Measurements from ENCODE around the gene VSX2. TPM values are rescaled to one million over a fixed set of nuclear protein-coding genes. Genes with fewer than 3 reads are reported as not detected.

VSX2 gene
- polyA plus RNA-seq, 1 of the 3 experiments (the other 2 are of a cell fraction), result not detected

DNA sequence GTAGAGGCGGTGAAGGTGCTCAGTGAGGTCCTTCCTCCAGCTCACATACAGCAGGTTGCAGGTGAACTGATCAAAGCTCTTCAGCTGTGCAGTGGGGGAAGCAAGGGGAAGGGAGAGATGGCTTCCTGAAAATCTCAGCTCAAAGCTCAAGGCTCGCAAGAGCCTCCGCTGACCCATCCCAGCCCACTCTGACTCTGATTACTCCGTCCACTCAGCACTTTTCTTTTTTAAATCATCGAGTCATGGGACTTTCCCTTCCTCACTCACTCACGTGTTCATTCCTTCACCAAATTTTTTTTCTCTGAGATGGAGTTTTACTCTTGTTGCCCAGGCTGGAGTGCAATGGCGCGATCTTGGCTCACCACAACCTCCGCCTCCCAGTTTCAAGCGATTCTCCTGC is 58.7 kb downstream of the VSX2 start:
- ChIA-PET CTCF (interaction anchor here (1.3 to 2.8 kb wide), 3 partner anchors 41 to 181 kb away, joined by 5 to 8 read pairs (median 7); no protein-coding TSS in a partner anchor), POLR2A (no interaction called here)
- Histone ChIP-seq H3K4me1 (ENCODE audit: control insufficient read depth in 1 of 2, insufficient read depth in 2 of 2, low read depth in 1 of 2, low read length in 1 of 2) (peaks cover 0 to 2% of the 10 kb centered on the region in 2 experiments; a peak in 1 of 4 replicates), H2AFZ (ENCODE audit: low read depth) (no peak overlapping the region), H3K4me2 (no peak overlapping the region), H4K20me1 (ENCODE audit: insufficient read depth) (no peaks in the 10 kb centered on the region), H3K9me3 (no peaks in the 10 kb centered on the region), H3K9ac (no peak overlapping the region), H3K79me2 (ENCODE audit: insufficient read depth) (peaks cover 39% of the 10 kb centered on the region), H3K27me3 (ENCODE audit: insufficient read depth) (no peaks in the 10 kb centered on the region), H3K36me3 (replicated peaks in 1 of 2; ENCODE audit: control insufficient read depth in 1 of 2, insufficient read depth in 2 of 2, low read length in 1 of 2) (peaks cover 20 to 46% of the 10 kb centered on the region in 2 experiments), H3K27ac (ENCODE audit: low read depth in 2 of 2, low read length in 1 of 2) (no peak overlapping the region), H3K9me2 (no peaks in the 10 kb centered on the region), H3F3A (replicated peaks; ENCODE audit: insufficient read depth) (peaks cover 6% of the 10 kb centered on the region), H3K4me3 (ENCODE audit: low read depth in 2 of 2, low read length in 1 of 2) (no peak overlapping the region)
- TF ChIP-seq FOXM1 (IDR thresholded peaks at IDR 0.05; ENCODE audit: low read depth) (no peak), TCF12 (IDR thresholded peaks at IDR 0.05) (no peak)
- 92% methylated on average over 10 of the region's 10 CpGs for WGBS (ENCODE audit: low lambda C conversion rate)
- DNase-seq, result no peak

DNA sequence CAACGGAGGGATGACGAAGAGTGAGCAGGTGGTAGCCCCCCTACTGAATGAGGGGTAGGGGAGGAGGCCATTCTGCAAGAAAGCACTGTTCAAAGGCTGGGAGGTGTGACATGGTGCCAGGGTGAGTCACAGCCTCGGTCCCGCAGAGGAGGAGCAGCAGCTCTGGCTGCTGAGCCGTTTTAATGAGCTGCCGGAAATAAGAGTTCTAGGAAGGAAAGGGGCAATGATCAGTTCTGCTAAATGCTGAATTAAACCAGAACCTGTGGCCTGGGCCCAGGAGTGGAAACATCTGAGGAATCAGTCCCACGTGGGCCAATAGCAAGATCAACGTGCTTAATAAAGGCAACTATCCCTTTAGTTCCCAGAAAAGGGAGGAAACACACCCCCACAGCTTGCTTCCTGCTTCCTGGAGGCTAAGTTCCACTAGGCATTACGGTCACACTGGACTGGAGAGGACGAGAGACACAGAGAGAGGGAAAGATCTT is 59.9 kb downstream of the VSX2 start:
- no peak overlapping the region for H3K4me3 ChIP-seq (ENCODE audit: low read depth in 2 of 2, low read length in 1 of 2)

More for the DNA sequence above, 59.9 kb downstream of the VSX2 start:
- TF ChIP-seq, protein P1, sequence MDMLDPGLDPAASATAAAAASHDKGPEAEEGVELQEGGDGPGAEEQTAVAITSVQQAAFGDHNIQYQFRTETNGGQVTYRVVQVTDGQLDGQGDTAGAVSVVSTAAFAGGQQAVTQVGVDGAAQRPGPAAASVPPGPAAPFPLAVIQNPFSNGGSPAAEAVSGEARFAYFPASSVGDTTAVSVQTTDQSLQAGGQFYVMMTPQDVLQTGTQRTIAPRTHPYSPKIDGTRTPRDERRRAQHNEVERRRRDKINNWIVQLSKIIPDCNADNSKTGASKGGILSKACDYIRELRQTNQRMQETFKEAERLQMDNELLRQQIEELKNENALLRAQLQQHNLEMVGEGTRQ (IDR thresholded peaks at IDR 0.05; ENCODE audit: borderline replicate concordance, low read depth, low read length), result no peak
- TF ChIP-seq TAF1 (IDR thresholded peaks at IDR 0.05; ENCODE audit: borderline replicate concordance, low read depth, low read length) (no peak), SIN3A (IDR thresholded peaks at IDR 0.05; ENCODE audit: borderline replicate concordance, low read depth, low read length) (no peak), GABPA (IDR thresholded peaks at IDR 0.05; ENCODE audit: low read depth) (no peak), SMC3 (IDR thresholded peaks at IDR 0.05; ENCODE audit: low read depth, low read length) (no peak), GATA2 (CRISPR knock-in tag; IDR thresholded peaks at IDR 0.05) (no peak), YY1 (IDR thresholded peaks at IDR 0.05; ENCODE audit: low read depth) (no peak), POLR2AphosphoS5 (IDR thresholded peaks at IDR 0.05; ENCODE audit: low read depth, low read length) (no peak), TCF12 (IDR thresholded peaks at IDR 0.05) (no peak), FOXJ3 (CRISPR knock-in tag; IDR thresholded peaks at IDR 0.05) (no peak), MXI1 (IDR thresholded peaks at IDR 0.05; ENCODE audit: low read depth, low read length) (no peak)
- TF ChIP-seq, protein P2, sequence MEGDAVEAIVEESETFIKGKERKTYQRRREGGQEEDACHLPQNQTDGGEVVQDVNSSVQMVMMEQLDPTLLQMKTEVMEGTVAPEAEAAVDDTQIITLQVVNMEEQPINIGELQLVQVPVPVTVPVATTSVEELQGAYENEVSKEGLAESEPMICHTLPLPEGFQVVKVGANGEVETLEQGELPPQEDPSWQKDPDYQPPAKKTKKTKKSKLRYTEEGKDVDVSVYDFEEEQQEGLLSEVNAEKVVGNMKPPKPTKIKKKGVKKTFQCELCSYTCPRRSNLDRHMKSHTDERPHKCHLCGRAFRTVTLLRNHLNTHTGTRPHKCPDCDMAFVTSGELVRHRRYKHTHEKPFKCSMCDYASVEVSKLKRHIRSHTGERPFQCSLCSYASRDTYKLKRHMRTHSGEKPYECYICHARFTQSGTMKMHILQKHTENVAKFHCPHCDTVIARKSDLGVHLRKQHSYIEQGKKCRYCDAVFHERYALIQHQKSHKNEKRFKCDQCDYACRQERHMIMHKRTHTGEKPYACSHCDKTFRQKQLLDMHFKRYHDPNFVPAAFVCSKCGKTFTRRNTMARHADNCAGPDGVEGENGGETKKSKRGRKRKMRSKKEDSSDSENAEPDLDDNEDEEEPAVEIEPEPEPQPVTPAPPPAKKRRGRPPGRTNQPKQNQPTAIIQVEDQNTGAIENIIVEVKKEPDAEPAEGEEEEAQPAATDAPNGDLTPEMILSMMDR (IDR thresholded peaks at IDR 0.05), result no peak
- TF ChIP-seq, protein P3, sequence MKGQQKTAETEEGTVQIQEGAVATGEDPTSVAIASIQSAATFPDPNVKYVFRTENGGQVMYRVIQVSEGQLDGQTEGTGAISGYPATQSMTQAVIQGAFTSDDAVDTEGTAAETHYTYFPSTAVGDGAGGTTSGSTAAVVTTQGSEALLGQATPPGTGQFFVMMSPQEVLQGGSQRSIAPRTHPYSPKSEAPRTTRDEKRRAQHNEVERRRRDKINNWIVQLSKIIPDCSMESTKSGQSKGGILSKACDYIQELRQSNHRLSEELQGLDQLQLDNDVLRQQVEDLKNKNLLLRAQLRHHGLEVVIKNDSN (IDR thresholded peaks at IDR 0.05; ENCODE audit: borderline replicate concordance, low read depth), result no peak
- TF ChIP-seq, protein P4, sequence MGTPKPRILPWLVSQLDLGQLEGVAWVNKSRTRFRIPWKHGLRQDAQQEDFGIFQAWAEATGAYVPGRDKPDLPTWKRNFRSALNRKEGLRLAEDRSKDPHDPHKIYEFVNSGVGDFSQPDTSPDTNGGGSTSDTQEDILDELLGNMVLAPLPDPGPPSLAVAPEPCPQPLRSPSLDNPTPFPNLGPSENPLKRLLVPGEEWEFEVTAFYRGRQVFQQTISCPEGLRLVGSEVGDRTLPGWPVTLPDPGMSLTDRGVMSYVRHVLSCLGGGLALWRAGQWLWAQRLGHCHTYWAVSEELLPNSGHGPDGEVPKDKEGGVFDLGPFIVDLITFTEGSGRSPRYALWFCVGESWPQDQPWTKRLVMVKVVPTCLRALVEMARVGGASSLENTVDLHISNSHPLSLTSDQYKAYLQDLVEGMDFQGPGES (IDR thresholded peaks at IDR 0.05; ENCODE audit: low read depth, low read length), result no peak
- TF ChIP-seq, protein P5, sequence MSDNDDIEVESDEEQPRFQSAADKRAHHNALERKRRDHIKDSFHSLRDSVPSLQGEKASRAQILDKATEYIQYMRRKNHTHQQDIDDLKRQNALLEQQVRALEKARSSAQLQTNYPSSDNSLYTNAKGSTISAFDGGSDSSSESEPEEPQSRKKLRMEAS (IDR thresholded peaks at IDR 0.05; ENCODE audit: low read depth), result no peak
- TF ChIP-seq, protein P6, sequence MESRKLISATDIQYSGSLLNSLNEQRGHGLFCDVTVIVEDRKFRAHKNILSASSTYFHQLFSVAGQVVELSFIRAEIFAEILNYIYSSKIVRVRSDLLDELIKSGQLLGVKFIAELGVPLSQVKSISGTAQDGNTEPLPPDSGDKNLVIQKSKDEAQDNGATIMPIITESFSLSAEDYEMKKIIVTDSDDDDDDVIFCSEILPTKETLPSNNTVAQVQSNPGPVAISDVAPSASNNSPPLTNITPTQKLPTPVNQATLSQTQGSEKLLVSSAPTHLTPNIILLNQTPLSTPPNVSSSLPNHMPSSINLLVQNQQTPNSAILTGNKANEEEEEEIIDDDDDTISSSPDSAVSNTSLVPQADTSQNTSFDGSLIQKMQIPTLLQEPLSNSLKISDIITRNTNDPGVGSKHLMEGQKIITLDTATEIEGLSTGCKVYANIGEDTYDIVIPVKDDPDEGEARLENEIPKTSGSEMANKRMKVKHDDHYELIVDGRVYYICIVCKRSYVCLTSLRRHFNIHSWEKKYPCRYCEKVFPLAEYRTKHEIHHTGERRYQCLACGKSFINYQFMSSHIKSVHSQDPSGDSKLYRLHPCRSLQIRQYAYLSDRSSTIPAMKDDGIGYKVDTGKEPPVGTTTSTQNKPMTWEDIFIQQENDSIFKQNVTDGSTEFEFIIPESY (IDR thresholded peaks at IDR 0.05; ENCODE audit: borderline replicate concordance, low read depth), result no peak
- H3F3A ChIP-seq (replicated peaks; ENCODE audit: insufficient read depth), result peaks cover 6% of the 10 kb centered on the region
- DNase-seq, result no peak
- H2AFZ ChIP-seq (ENCODE audit: low read depth), result no peak overlapping the region
- WGBS (ENCODE audit: low lambda C conversion rate), result 89% methylated on average over 10 of the region's 10 CpGs
- H3K9me2 ChIP-seq, result no peaks in the 10 kb centered on the region
- H3K27me3 ChIP-seq (ENCODE audit: insufficient read depth), result no peaks in the 10 kb centered on the region
- no peak overlapping the region for H3K9ac ChIP-seq
- H3K27ac ChIP-seq (ENCODE audit: low read depth in 2 of 2, low read length in 1 of 2), result no peak overlapping the region
- H3K4me1 ChIP-seq (ENCODE audit: control insufficient read depth in 1 of 2, insufficient read depth in 2 of 2, low read depth in 1 of 2, low read length in 1 of 2), result no peaks in the 10 kb centered on the region; a peak in 1 of 4 replicates
- peaks cover 16 to 40% of the 10 kb centered on the region in 2 experiments for H3K36me3 ChIP-seq (replicated peaks in 1 of 2; ENCODE audit: control insufficient read depth in 1 of 2, insufficient read depth in 2 of 2, low read length in 1 of 2)
- H3K79me2 ChIP-seq (ENCODE audit: insufficient read depth), result peaks cover 39% of the 10 kb centered on the region
- no peaks in the 10 kb centered on the region for H4K20me1 ChIP-seq (ENCODE audit: insufficient read depth)
- POLR2A ChIA-PET, result no interaction called here
- no peaks in the 10 kb centered on the region for H3K9me3 ChIP-seq
- H3K4me2 ChIP-seq, result no peak overlapping the region
- CTCF ChIA-PET, result interaction anchor here (1.0 to 2.8 kb wide), 3 partner anchors 15 to 180 kb away, joined by 5 to 8 read pairs (median 5); no protein-coding TSS in a partner anchor

All from SK-N-SH (cell line).